ENCODE results near the gene ADGRD1. TPM values are rescaled to one million over a fixed set of nuclear protein-coding genes. Genes with fewer than 3 reads are reported as not detected.

ADGRD1 gene
- polyA plus RNA-seq, 3 donors: 4.7 to 17.9 (median 4.9) TPM

GRCh38 chr12:130925666-130926015, 28.1 kb upstream of the ADGRD1 start:
- Mint-ChIP-seq H3K4me1 (peaks cover 5% of the 10 kb centered on the region), H3K27me3 (ENCODE audit: low read depth in 3 of 3) (peaks cover 36 to 57% (median 41%) of the 10 kb centered on the region in 3 donors), H3K4me3 (no peak overlapping the region), H3K9me3 (peaks cover 6 to 19% (median 9%) of the 10 kb centered on the region in 7 donors), H3K36me3 (no peaks in the 10 kb centered on the region), H3K27ac (no peak overlapping the region)
- Histone ChIP-seq H3K27me3 (ENCODE audit: control insufficient read depth in 2 of 2, insufficient read depth in 2 of 2, low read length in 2 of 2) (peaks cover 4 to 6% of the 10 kb centered on the region in 2 donors), H3K9ac (ENCODE audit: insufficient read depth, low read length, poor library complexity, severe bottlenecking) (no peak overlapping the region), H3K4me1 (ENCODE audit: control insufficient read depth in 1 of 2, insufficient read depth in 2 of 2, low read length in 2 of 2) (no peaks in the 10 kb centered on the region), H3K27ac (ENCODE audit: low read depth in 1 of 2, low read length in 2 of 2) (no peak overlapping the region), H2AFZ (ENCODE audit: insufficient read depth, low read depth, low read length, poor library complexity, severe bottlenecking) (no peak overlapping the region), H3K4me3 (replicated peaks in 1 of 3; ENCODE audit: low read depth in 2 of 3, low read length in 3 of 3) (no peak overlapping the region), H4K20me1 (ENCODE audit: insufficient read depth, low read length) (no peaks in the 10 kb centered on the region), H3K79me2 (ENCODE audit: insufficient read depth, low read length) (no peaks in the 10 kb centered on the region), H3K9me3 (replicated peaks in 1 of 2; ENCODE audit: control insufficient read depth in 1 of 2, insufficient read depth in 1 of 2, low read length in 2 of 2) (peaks cover 12 to 13% of the 10 kb centered on the region in 2 donors), H3K4me2 (replicated peaks; ENCODE audit: extremely low read depth, low read length, poor library complexity, severe bottlenecking) (no peak overlapping the region), H3K36me3 (replicated peaks in 1 of 2; ENCODE audit: control insufficient read depth in 1 of 2, insufficient read depth in 2 of 2, low read length in 2 of 2) (no peaks in the 10 kb centered on the region)
- 72% methylated on average over 3 of the region's 7 CpGs for WGBS (ENCODE audit: insufficient coverage)
- intact Hi-C loops (cut with micrococcal nuclease): no loop called here
- TF ChIP-seq CTCF (IDR thresholded peaks at IDR 0.05): no peak
- DNase-seq: no peak

DNA sequence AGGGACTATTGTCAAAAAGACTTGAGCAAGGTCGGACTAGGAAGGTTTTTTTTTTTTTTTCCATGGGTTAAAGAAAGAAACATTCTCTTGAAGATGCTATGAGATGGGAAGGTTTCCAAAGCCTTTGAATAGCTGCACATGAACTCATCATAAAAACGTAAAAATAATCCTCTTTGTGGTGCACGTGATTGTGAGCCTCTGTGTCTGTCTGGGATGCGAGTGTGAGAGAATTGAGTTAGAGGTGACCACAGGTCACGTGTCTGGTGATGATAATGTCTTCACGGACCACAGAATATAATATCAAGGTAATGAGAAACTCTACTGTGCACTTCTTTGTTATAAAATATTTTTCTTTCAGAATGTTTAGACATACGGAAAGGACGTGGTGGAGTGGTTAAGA, 24.3 kb upstream of the ADGRD1 start:
- 100% methylated on average over 1 of the region's 8 CpGs for WGBS (ENCODE audit: insufficient coverage)
- Histone ChIP-seq H3K79me2 (ENCODE audit: insufficient read depth, low read length) (no peaks in the 10 kb centered on the region), H2AFZ (ENCODE audit: insufficient read depth, low read depth, low read length, poor library complexity, severe bottlenecking) (no peak overlapping the region), H3K4me1 (ENCODE audit: control insufficient read depth in 1 of 2, insufficient read depth in 2 of 2, low read length in 2 of 2) (no peaks in the 10 kb centered on the region), H3K27ac (ENCODE audit: low read depth in 1 of 2, low read length in 2 of 2) (no peak overlapping the region), H3K4me3 (replicated peaks in 1 of 3; ENCODE audit: low read depth in 2 of 3, low read length in 3 of 3) (no peak overlapping the region), H4K20me1 (ENCODE audit: insufficient read depth, low read length) (no peaks in the 10 kb centered on the region), H3K9ac (ENCODE audit: insufficient read depth, low read length, poor library complexity, severe bottlenecking) (no peak overlapping the region), H3K36me3 (replicated peaks in 1 of 2; ENCODE audit: control insufficient read depth in 1 of 2, insufficient read depth in 2 of 2, low read length in 2 of 2) (no peaks in the 10 kb centered on the region), H3K4me2 (replicated peaks; ENCODE audit: extremely low read depth, low read length, poor library complexity, severe bottlenecking) (no peak overlapping the region), H3K9me3 (replicated peaks in 1 of 2; ENCODE audit: control insufficient read depth in 1 of 2, insufficient read depth in 1 of 2, low read length in 2 of 2) (no peaks in the 10 kb centered on the region), H3K27me3 (ENCODE audit: control insufficient read depth in 2 of 2, insufficient read depth in 2 of 2, low read length in 2 of 2) (peaks cover 4 to 17% of the 10 kb centered on the region in 2 donors)
- peaks cover 0 to 2% (median 0%) of the 10 kb centered on the region in 7 donors for H3K9me3 Mint-ChIP-seq
- no peak overlapping the region for H3K27ac Mint-ChIP-seq
- intact Hi-C loops (cut with micrococcal nuclease): no loop called here
- H3K4me3 Mint-ChIP-seq: peak overlapping the region in 1 of 2 donors; percentile 61
- peaks cover 10% of the 10 kb centered on the region for H3K4me1 Mint-ChIP-seq
- TF ChIP-seq CTCF (IDR thresholded peaks at IDR 0.05): no peak
- DNase-seq: no peak
- peaks cover 33 to 64% (median 50%) of the 10 kb centered on the region in 3 donors for H3K27me3 Mint-ChIP-seq (ENCODE audit: low read depth in 3 of 3)
- no peaks in the 10 kb centered on the region for H3K36me3 Mint-ChIP-seq
